HG03135 (cell line): Measurements from ENCODE around the gene HNRNPDL.
"Not testable (repeated sequence)": the region's sequence is repeated elsewhere in the genome, so short reads cannot be mapped to it uniquely, and the experiment has no call there.

ENCODE experiments used
- ATAC-seq: cut with Tn5 transposase; IDR thresholded peaks from one replicate; pipeline ENCODE4 v1.9.1; 2021; ENCODE audit warnings: mild to moderate bottlenecking, moderate library complexity; ENCODE audit not compliant: unreplicated experiment

Gene HNRNPDL

DNA sequence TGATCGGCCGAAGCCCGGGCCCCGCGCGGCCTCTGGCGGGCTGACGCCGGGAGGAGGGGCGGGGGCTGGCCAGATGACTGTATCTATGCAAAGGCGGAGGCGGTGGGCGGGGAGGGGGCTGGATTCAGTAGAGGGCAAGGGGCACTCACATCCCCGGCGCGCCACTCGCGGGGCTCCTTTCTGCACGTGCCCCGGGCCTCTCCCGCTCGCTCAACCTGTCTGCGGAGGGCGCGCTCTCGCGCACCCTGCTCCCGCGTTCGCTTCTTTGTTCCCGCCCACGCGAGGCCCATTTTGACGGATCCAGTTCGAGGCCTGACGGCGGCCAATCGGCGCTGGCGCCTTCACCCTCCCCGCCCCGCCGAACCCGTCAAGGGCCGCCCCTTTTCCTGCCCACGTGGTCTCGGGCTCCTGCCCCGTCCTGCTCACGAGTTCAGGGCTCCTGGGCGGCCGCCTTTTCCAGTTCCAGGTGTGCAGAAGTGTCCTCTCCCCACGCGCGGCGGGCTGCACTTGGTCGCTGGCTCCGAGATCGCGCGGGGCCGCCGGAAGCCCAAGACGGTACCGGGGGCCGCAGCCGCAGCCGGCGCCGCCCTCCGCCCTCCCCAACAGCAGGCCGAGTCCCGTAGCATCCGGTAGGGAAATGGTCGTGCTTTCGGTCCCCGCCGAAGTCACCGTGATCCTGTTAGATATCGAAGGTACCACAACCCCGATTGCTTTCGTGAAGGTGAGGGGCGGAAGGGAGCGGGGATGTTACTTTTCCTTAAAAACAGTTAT is at the start of gene HNRNPDL, which contains the start of gene ENOPH1:
Gene HNRNPDL, minus strand, starts transcription at position 270 of the 771 bp plus-strand sequence. CDS start 772 bp downstream, outside the sequence.
Gene ENOPH1, plus strand, starts transcription at position 398 of the 771 bp plus-strand sequence. Its CDS starts 240 bp downstream, at position 638.
- peak; percentile 73 for ATAC-seq

DNA sequence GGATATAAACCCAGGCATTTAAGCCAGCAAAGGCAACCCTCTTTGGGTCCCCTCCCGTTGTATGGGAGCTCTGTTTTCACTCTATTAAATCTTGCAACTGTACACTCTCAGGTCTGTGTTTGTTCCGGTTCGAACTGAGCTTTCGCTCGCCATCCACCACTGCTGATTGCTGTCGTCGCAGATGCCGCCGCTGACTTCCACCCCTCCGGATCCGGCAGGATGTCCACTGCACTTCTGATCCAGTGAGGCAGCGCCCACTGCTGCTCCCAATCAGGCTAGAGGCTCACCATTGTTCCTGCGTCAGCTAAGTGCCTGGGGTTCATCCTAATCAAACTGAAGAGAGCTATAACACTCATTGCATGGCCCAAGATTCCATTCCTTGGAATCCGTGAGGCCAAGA is 49.3 kb upstream of the HNRNPDL start:
- no peak for ATAC-seq

DNA sequence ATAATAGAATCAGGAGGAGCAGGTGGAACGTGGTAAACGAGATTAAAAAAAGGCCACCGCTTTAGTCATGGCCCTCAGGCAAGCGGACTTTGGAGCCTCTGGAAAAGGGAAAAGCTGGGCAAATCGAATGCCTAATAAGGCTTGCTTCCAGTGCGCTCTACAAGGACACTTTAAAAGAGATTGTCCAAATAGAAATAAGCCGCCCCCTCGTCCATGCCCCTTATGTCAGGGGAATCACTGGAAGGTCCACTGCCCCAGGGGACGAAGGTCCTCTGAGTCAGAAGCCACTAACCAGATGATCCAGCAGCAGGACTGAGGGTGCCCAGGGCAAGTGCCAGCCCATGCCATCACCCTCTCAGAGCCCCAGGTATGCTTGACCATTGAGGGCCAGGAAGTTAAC is 47.2 kb upstream of the HNRNPDL start:
- not testable (repeated sequence) for ATAC-seq

DNA sequence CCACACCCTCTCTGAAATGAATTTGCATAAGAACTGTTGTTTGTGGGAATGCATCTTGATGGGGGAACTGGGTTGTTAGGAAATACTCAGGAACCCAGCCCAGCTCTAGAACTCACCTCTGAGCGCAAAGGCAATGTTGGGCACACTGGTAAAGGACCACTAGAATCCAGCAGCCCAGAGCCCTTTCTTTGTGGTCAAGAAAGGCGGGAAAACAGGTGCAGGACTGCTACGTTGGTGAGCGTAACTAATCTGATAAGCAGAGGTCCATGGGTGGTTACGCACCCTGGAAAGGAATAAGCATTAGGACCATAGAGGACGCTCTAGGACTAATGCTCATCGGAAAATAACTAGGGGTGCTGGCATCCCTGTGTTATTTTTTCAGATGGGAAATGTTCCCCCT is 45.7 kb upstream of the HNRNPDL start:
- ATAC-seq: not testable (repeated sequence)

DNA sequence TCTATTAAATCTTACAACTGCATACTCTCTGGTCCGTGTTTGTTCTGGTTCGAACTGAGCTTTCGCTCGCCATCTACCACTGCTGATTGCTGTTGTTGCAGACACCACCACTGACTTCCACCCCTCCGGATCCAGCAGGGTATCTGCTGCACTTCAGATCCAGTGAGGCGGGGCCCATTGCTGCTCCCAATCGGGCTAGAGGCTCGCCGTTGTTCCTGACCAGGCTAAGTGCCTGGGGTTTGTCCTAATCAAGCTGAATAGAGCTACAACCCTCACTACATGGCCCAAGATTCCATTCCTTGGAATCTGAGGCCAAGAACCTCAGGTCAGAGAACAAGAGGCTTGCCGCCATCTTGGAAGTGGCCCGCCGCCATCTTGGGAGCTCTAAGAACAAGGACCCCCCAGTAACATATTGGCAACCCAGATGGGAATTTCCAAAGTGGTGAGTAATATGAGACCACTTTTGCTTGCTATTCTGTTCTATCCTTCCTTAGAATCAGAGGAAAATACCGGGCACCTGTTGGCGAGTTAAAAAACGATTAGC is 43.4 kb upstream of the HNRNPDL start:
- ATAC-seq: no peak

DNA sequence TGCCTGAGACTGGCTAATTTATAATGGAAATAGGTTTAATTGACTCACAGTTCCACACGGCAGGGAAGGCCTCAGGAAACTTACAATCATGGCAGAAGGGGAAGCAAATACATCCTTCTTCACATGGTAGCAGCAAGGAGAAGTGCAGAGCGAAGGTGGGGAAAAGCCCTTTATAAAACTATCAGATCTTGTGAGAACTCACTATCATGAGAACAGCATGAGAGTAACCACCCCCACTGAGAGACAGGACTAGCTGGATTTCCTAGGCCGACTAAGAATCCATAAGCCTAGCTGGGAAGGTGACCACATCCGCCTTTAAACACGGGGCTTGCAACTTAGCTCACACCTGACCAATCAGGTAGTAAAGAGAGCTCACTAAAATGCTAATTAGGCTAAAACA is 42.8 kb upstream of the HNRNPDL start:
- not testable (repeated sequence) for ATAC-seq

DNA sequence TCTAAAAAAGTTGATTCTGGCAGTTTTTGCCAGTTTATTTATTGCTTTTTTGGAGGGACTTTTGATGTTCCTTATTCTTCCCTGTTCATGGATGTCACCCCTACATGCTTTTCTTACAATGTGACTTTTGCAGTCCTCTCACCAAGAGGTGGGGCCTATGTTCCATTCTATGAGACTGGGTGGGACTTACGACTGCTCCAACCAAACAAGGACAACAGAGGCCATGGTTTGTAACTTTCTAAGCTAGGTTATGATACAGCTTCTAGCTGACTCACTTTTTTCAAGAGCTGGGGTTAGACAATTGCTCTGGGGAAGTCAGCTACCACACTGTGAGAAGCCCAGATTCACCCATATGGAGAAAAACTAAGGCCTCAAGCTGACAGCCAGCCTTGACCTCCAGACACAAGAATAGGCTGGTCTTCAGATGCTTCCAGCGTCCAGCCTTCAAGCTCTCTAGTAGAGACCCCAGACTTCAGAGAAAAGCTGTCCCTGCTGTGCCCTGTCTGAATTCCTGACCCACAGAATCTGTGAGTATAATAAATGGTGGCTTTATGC is 39.6 kb upstream of the HNRNPDL start:
- no peak for ATAC-seq

DNA sequence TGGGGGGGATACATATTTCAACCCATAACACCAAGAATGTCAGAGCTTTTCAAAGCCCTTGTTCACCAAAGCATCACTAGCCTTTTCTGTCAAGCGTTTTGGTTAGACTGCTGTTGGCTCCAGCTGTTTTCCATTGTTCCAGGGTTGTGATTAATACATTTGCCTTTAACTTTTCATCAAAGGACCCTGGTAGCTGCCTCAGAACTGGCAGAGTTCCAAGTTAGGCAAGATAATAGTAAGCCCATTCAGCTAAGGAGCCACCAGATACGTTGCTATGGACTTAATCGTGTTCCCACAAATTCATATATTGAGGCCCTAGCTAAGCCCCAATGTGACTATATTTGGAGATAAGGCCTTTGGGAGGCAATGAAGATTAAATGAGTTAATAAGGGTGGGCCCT is 37.2 kb upstream of the HNRNPDL start:
- ATAC-seq: no peak

DNA sequence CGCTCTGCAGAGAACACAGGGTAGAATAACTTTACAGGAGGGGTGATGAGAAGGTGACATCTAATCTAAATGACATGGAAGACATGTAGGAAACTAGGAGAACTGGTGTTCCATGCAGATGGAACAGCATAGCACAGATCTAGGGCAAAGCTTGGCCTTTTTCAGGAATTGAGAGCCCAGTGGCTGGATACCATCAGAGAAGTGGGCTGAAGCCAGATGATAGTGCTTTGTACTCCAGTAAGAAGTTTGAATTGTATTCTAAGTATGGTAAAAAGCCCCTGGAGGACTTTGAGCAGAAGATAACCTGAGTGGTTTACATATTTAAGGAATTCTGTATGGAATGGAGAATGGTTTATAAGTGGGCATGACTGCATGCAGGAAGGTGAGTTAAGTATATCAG is 33.0 kb upstream of the HNRNPDL start:
- no peak for ATAC-seq

DNA sequence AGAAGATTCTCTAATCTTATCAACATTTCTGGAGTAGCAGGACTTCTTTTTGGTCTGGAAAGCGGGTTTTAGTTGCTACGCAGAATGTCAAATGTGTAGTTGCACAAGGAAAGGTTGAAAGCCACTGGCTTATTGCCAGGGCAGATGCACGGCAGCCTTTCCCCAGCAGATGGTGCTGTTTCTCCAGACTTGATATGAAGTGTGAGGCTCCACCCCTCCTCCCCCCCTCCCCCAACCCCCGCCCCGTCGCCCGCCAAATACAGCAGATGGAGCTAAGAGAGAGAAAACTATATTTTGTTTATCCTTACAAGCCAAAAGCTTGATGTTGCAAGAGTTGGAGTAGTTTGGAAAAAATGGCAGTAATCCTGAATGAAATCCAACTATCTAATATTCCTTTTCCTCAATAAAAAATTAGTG is 32.2 kb upstream of the HNRNPDL start:
- ATAC-seq: peak; percentile 80

DNA sequence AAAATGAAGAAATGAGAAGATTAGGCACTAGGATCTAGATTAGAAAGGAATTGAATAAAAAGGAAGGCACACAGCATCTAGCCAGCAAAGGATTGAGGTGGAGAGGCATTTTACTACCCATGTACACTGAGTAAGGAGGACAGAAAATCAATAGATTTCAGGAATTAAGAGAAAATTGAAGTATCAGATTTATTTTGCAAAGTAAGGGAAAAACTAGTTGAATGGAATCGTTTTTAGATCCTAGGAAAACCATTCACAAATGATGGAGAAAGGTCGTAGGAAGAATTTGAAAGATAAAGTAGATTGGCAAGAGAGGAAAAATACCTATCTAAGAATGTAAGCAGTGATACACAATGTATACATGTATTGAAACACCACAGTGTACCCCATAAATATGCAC is 31.4 kb upstream of the HNRNPDL start:
- ATAC-seq: no peak

DNA sequence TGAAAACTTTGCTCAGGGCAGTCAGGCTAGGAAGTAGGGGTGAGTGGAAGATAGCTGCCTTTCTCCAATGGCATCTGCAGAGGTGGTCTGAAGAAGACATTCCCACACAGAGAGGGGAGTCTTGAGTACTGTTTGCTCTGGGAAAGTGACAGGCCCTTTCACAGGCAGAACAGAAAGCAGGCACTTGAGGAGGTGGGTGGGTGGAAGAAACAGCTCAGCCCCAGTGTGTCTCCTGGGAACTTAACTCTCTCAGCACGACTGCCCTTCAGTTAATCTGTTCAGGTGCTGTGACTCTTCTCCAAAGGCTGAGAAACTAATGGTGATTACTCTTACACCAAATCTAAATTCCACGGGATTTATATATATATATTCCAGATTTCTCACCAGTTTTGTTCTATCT is 28.5 kb upstream of the HNRNPDL start:
- no peak for ATAC-seq

DNA sequence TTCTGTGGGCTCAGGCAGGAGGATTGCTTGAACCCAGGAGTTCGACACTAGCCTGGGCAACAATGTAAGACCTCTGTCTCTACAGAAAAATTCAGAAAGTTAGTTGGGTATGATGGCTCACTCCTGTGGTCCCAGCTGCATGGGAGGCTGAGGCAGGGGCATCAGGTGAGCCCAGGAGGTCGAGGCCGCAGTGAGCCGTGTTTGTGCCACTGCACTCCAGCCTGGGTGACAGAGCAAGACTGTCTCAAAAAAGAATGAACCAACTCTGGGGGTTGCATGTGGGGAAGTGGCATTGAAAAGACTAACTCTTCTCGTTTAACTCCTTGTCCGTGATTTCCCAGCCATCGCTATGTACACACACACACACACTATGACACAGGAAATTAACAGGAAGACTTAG is 27.0 kb upstream of the HNRNPDL start:
- ATAC-seq: no peak

DNA sequence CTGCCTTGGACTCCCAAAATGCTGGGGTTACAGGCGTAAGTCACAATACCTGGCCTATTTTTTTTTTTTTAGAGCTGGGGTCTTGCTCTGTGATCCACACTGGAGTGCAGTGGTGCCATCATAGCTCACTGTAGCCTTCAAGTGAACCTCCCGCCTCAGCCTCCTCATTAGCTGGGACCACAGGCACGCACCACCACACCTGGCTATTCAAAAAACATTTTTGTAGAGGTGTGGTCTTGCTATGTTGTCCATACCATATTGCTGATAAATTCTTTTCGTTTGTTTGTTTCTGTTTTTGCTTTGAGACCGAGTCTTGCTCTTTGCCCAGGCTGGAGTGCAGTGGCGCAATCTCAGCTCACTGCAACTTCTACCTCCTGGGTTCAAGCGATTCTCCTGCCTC is 21.8 kb upstream of the HNRNPDL start:
- ATAC-seq: no peak

DNA sequence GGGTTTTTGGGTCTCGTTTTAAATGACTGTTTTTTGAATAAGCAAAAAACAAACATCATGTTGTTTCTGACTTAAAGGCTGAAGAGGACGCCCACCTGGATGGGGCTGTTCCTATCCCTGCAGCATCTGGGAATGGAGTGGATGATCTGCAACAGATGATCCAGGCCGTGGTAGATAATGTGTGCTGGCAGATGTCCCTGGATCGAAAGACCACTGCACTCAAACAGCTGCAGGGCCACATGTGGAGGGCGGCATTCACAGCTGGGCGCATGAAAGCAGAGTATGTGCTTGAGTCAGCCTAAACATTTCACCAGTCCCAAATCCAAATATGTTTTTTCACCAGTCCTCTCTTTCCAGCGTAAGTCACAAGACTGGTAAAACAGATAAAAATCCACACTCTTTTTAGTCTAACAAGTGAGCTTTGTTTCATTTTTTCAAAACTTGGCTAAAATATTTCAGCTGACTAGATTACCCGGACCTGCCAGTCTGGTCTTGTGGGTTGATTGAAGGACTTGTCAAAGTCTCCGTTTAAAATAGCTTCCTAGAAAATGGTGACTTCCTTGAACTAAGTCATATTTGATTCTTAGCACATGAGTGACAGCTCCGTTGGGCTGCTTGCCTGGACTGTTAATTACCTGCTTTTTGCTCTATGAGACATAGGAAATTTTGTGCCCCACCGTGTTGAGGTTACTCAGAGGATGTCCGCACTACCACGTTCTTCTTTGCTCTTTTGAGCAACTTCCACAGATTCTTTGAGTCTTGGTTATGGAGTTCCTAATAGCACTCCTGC is 20.9 kb upstream of the HNRNPDL start:
- ATAC-seq: no peak

DNA sequence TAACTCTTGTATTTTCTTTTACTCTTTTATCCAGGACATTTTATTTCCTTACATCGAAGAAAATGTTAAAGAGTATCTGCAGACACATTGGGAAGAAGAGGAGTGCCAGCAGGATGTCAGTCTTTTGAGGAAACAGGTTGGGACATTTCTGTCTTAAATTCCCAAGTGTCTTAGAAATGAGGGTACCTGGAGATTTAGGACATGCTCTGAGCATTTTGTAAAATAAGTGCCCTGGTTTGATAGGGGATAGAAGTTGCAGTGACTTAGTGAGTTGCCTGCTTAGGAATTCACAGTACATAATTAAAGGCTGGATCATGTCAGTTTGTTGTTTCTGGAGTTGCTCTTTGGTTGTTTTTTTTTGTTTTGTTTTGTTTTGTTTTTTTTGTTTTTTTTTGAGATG is 17.6 kb upstream of the HNRNPDL start:
- ATAC-seq: no peak

DNA sequence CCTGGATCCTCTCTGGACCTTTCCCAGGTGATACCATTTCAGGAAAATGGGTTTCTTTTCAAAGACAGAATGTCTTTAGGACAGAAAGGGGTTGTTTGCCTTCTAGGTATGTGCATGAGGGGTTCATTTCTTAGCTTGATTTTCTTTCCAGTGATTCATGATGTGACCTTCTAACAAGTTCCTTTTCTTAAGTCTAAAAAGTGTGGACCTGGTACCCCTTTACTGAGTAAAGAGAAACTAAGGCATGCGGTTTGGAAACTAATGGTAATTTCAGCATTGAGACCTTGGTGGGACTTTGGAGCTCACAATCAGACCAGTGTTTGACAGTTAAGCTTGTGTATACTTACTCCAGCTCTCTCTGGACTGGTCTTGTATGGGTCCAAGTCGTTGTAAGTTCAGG is 8.8 kb upstream of the HNRNPDL start:
- ATAC-seq: no peak

DNA sequence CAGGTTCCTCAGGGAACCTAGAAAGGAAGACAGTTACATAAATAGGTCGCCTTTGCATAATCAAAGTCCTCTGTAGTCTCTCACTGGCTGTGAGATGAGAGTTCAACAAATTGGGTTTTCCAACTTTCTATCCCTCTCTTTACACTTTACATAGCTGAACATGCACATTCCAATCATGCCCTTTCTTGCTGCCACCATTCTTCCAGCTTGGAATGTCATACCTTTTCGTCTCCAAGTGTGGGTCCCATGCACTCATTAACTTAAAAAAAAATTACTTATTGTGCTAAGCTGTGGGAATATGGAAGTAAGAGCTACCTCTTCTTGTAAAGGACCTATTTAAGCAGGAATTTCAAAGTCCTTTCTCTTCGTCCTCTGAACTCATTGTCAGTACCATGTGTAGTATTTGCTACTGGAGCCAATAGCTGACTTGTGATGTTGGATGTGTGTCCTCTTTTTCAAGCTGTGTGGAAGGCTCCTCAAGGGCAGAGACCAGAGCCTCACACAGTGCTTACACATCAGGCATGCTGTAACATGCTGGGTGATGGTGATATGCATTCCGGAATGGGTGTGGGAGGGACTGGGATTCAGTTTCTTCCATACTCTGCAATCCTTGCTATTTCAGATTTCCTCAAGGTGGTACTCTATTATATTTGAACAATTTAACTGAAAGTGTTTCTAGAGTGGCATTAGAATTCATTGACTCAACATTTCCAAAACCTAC is 7.2 kb upstream of the HNRNPDL start:
- ATAC-seq: no peak

DNA sequence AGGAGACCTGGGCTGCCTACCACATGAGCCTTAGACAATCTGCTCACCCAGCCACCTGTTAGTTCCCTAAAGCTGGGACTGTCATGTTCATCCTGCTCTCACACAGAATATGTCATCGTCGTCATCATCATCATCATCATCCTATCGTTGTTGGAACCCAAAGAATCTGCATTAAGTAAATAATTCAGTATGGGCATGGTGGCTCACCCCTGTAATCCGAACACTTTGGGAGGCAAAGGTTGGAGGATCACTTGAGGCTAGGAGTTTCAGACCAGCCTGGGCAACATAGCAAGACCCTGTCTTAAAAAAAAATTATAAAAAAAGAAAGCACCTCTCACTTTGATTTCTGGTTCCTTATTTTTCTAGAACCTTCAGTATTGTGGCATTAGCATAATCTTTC is 6.5 kb upstream of the HNRNPDL start:
- no peak for ATAC-seq

DNA sequence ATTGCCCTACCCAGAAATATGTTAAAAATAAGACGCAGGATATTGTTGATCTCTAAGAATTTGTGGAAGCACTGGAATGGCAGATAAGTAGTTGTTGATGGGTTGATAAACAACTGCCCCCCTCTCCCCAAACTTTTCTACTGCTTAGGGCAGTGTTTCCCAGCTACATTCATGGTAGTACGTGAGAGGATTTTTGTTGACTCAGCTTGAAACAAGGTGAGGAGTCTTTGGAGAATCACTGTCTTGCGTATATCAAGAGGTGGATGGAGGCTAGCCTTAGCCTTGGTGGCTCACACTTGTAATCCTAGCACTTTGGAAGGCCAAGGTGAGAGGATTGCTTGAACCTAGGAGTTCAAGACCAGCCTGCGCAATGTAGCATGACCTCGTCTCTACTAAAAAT is 5.9 kb upstream of the HNRNPDL start:
- no peak for ATAC-seq

DNA sequence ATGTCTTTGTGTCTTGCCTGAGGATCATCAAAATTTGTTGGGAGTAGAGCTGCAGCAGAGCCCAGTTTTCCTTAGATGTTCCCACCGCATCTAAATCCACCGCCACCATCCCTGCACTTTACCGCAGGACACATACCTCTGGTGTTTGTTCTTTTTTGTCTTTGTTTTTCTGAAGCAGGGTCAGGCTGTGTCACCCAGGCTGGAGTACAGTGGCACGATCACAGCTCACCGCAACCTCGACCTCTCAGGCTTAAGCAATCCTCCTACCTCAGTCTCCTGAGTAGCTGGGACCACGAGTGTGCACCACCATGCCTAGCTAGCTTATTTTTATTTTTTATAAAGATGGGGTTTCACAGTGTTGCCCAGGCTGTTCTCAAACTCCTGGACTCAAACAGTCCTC is 4.7 kb upstream of the HNRNPDL start:
- ATAC-seq: no peak
